HEK293 (cell line): ENCODE measurements around the gene MAML3.

Experiments
- CTCF ChIA-PET: fragments of 350-600 bp; formaldehyde crosslinking; extraction: SDS; loops from one replicate; lab custom pipeline; 2021; ENCODE audit warnings: antibody characterized with exemption; lab: Yijun Ruan, JAX
- POLR2A ChIA-PET: fragments of 300-600 bp; formaldehyde crosslinking; extraction: SDS; loops from one replicate; lab custom pipeline; 2020; ENCODE audit warnings: antibody characterized with exemption, inconsistent platforms; lab: Yijun Ruan, JAX
- H3K27ac ChIP-seq: fragments of 200-500 bp; sonication (Bioruptor generic); 2 replicates; pipeline ENCODE4 v1.5.1; 2014; ENCODE audit warnings: low read depth, low read length, control low read depth, inconsistent platforms; ENCODE audit errors: extremely low read depth
- H3K36me3 ChIP-seq, 2 experiments: fragments of 200-500 bp in 1 of 2; sonication (Bioruptor generic) in 1 of 2; 1 replicate in 1 of 2; 2 replicates in 1 of 2; pipeline ENCODE4 v1.5.1; 2014 to 2017; ENCODE audit warnings: inconsistent platforms in 2 of 2, low read length in 2 of 2; ENCODE audit not compliant: control insufficient read depth in 2 of 2, insufficient read depth in 1 of 2
- H3K4me1 ChIP-seq: fragments of 200-500 bp; sonication (Bioruptor generic); 2 replicates; pipeline ENCODE4 v1.5.1; 2014; ENCODE audit warnings: mild to moderate bottlenecking, low read length, inconsistent platforms; ENCODE audit not compliant: control insufficient read depth, insufficient read depth
- H3K4me3 ChIP-seq: 2 replicates; pipeline ENCODE4 v1.5.1; 2011; ENCODE audit warnings: low read depth, mild to moderate bottlenecking, control low read depth, low read length, moderate library complexity
- H3K9me3 ChIP-seq: fragments of 200-500 bp; sonication (Bioruptor generic); 2 replicates; pipeline ENCODE4 v1.5.1; 2014; ENCODE audit warnings: low read depth, low read length, inconsistent platforms; ENCODE audit not compliant: control insufficient read depth, insufficient read depth
- FEZF1 ChIP-seq: fragments of 450-650 bp; formaldehyde crosslinking; IDR thresholded peaks from 2 replicates; pipeline ENCODE4 v1.5.1; 2016; ENCODE audit warnings: missing biosample characterization, missing genetic modification characterization
- GLIS1 ChIP-seq: fragments of 450-650 bp; formaldehyde crosslinking; IDR thresholded peaks from 2 replicates; pipeline ENCODE4 v1.5.1; 2016; ENCODE audit warnings: missing biosample characterization, missing genetic modification characterization
- GLIS2 ChIP-seq: fragments of 450-650 bp; formaldehyde crosslinking; IDR thresholded peaks from 2 replicates; pipeline ENCODE4 v1.5.1; 2016; ENCODE audit warnings: missing biosample characterization, missing genetic modification characterization
- HOXC10 ChIP-seq: sonication (generic); formaldehyde crosslinking; IDR thresholded peaks from 2 replicates; pipeline ENCODE4 v1.8.1; 2023; ENCODE audit warnings: mild to moderate bottlenecking, missing genetic modification reagents
- IKZF3 ChIP-seq: fragments of 450-650 bp; IDR thresholded peaks from 2 replicates; pipeline ENCODE4 v1.5.0; 2018; ENCODE audit warnings: missing biosample characterization, mild to moderate bottlenecking, missing genetic modification characterization, moderate library complexity
- KLF10 ChIP-seq: fragments of 450-650 bp; IDR thresholded peaks from 2 replicates; pipeline ENCODE4 v1.5.1; 2018; ENCODE audit warnings: missing biosample characterization, mild to moderate bottlenecking, missing genetic modification characterization
- TCF7L2 ChIP-seq: IDR thresholded peaks from 2 replicates; pipeline ENCODE4 v1.6.1; 2011; ENCODE audit warnings: low read depth, mild to moderate bottlenecking, inconsistent platforms, low read length, moderate library complexity, borderline replicate concordance
- WT1 ChIP-seq: fragments of 450-650 bp; formaldehyde crosslinking; IDR thresholded peaks from 2 replicates; pipeline ENCODE4 v1.5.1; 2016; ENCODE audit warnings: missing biosample characterization, missing genetic modification characterization
- YY2 ChIP-seq: fragments of 450-650 bp; formaldehyde crosslinking; IDR thresholded peaks from 2 replicates; pipeline ENCODE4 v1.5.1; 2016; ENCODE audit warnings: missing biosample characterization, missing genetic modification characterization
- ZNF121 ChIP-seq: fragments of 450-650 bp; formaldehyde crosslinking; IDR thresholded peaks from 2 replicates; pipeline ENCODE4 v1.5.1; 2016; ENCODE audit warnings: missing biosample characterization, missing genetic modification characterization
- ZNF155 ChIP-seq: fragments of 450-650 bp; formaldehyde crosslinking; IDR thresholded peaks from 2 replicates; pipeline ENCODE4 v1.5.1; 2016; ENCODE audit warnings: missing biosample characterization, missing genetic modification characterization
- ZNF169 ChIP-seq: fragments of 450-650 bp; formaldehyde crosslinking; IDR thresholded peaks from 2 replicates; pipeline ENCODE4 v1.5.1; 2016; ENCODE audit warnings: missing biosample characterization, missing genetic modification characterization
- ZNF174 ChIP-seq: fragments of 450-650 bp; formaldehyde crosslinking; IDR thresholded peaks from 2 replicates; pipeline ENCODE4 v1.5.0; 2017; ENCODE audit warnings: missing biosample characterization, mild to moderate bottlenecking, missing genetic modification characterization
- ZNF274 ChIP-seq, 2 experiments: fragments of 200-500 bp in 1 of 2; fragments of 450-650 bp in 1 of 2; sonication (Bioruptor generic) in 1 of 2; formaldehyde crosslinking in 1 of 2; IDR thresholded peaks; 2 replicates each; pipeline versions ENCODE4 v1.5.1 to v1.6.1; 2014 to 2016; ENCODE audit warnings: borderline replicate concordance in 1 of 2, inconsistent platforms in 1 of 2, low read length in 1 of 2, missing biosample characterization in 1 of 2, missing genetic modification characterization in 1 of 2
- ZNF37A ChIP-seq: fragments of 450-650 bp; IDR thresholded peaks from 2 replicates; pipeline ENCODE4 v1.5.1; 2018; ENCODE audit warnings: missing biosample characterization, missing genetic modification characterization
- ZNF48 ChIP-seq: fragments of 450-650 bp; formaldehyde crosslinking; IDR thresholded peaks from 2 replicates; pipeline ENCODE4 v1.5.1; 2016; ENCODE audit warnings: missing biosample characterization, missing genetic modification characterization
- ZNF501 ChIP-seq: fragments of 450-650 bp; formaldehyde crosslinking; IDR thresholded peaks from 2 replicates; pipeline ENCODE4 v1.5.1; 2016; ENCODE audit warnings: missing biosample characterization, missing genetic modification characterization
- ZNF510 ChIP-seq: fragments of 450-650 bp; formaldehyde crosslinking; IDR thresholded peaks from 2 replicates; pipeline ENCODE4 v1.5.1; 2018; ENCODE audit warnings: mild to moderate bottlenecking, missing genetic modification characterization, missing biosample characterization; ENCODE audit not compliant: insufficient replicate concordance
- ZNF571 ChIP-seq: fragments of 450-650 bp; formaldehyde crosslinking; IDR thresholded peaks from 2 replicates; pipeline ENCODE4 v1.5.0; 2017; ENCODE audit warnings: missing biosample characterization, missing genetic modification characterization
- ZNF596 ChIP-seq: fragments of 450-650 bp; IDR thresholded peaks from 2 replicates; pipeline ENCODE4 v1.5.0; 2018; ENCODE audit warnings: missing biosample characterization, mild to moderate bottlenecking, missing genetic modification characterization, moderate library complexity
- ZNF624 ChIP-seq: fragments of 450-650 bp; formaldehyde crosslinking; IDR thresholded peaks from 2 replicates; pipeline ENCODE4 v1.5.1; 2017; ENCODE audit warnings: missing biosample characterization, missing genetic modification characterization
- ZNF658 ChIP-seq: fragments of 450-650 bp; formaldehyde crosslinking; IDR thresholded peaks from 2 replicates; pipeline ENCODE4; 2016; ENCODE audit warnings: missing biosample characterization, missing genetic modification characterization
- ZNF670 ChIP-seq: fragments of 450-650 bp; formaldehyde crosslinking; IDR thresholded peaks from 2 replicates; pipeline ENCODE4 v1.5.1; 2016; ENCODE audit warnings: missing biosample characterization, missing genetic modification characterization, low read depth
- ZSCAN16 ChIP-seq: fragments of 450-650 bp; formaldehyde crosslinking; IDR thresholded peaks from 2 replicates; pipeline ENCODE4 v1.5.1; 2016; ENCODE audit warnings: missing biosample characterization, missing genetic modification characterization
- ZXDB ChIP-seq: fragments of 450-650 bp; formaldehyde crosslinking; IDR thresholded peaks from 2 replicates; pipeline ENCODE4 v1.5.1; 2016; ENCODE audit warnings: missing biosample characterization, missing genetic modification characterization
- TF ChIP-seq, protein P1 (sequence below): fragments of 450-650 bp; formaldehyde crosslinking; IDR thresholded peaks from 2 replicates; pipeline ENCODE4 v1.5.1; 2016; ENCODE audit warnings: missing biosample characterization, missing genetic modification characterization
- TF ChIP-seq, protein P2 (sequence below): fragments of 450-650 bp; formaldehyde crosslinking; IDR thresholded peaks from 2 replicates; pipeline ENCODE4 v1.5.1; 2016; ENCODE audit warnings: missing biosample characterization, missing genetic modification characterization
- TF ChIP-seq, protein P3 (sequence below): fragments of 450-650 bp; formaldehyde crosslinking; IDR thresholded peaks from 2 replicates; pipeline ENCODE4 v1.5.1; 2017; ENCODE audit warnings: missing biosample characterization, missing genetic modification characterization

The MAML3 gene

DNA sequence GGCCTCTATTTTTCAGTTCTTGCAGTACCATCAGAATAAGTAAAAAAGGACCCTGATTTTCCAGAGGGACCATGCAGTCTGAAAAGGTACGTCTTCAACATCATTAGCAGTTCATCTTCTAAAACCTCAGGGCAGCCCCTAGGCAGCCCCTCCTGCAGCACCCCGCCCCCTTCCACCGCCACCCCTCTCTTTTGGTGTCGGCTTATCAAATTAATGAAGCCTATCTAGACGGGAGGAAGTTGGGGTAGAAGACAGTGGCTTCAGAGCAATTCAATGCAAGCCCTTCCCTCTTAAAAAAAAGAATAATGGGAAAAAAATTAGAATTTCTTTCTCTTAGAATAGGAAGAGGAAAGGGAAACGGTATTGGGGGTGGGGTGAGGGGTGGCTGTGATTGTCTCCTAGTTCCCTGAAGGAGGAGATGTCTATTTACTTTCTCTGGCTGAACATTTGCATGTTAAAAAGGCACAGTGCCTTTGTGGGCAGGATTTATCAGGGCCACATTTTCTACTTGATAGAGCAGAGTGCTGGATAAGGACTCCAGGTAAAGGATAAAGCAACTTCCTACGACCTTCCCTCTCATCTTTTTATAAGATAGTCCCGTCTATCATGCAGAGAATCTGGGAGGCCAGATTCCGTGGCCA lies 329.0 kb downstream of the MAML3 start:
- POLR2A ChIA-PET = no interaction called here
- Histone ChIP-seq H3K4me1 (no peaks in the 10 kb centered on the region), H3K9me3 (no peaks in the 10 kb centered on the region), H3K27ac (no peak overlapping the region), H3K4me3 (no peak overlapping the region)
- CTCF ChIA-PET = no interaction called here
- TF ChIP-seq TCF7L2 = no peak
- no peak for TF ChIP-seq ZXDB
- no peak for TF ChIP-seq ZNF510
- no peak for TF ChIP-seq ZNF169 (tag by site-specific recombination)
- TF ChIP-seq ZNF37A (tag by site-specific recombination) = no peak
- TF ChIP-seq ZNF48 = no peak
- TF ChIP-seq ZNF670 (tag by site-specific recombination) = no peak
- TF ChIP-seq, protein P1, sequence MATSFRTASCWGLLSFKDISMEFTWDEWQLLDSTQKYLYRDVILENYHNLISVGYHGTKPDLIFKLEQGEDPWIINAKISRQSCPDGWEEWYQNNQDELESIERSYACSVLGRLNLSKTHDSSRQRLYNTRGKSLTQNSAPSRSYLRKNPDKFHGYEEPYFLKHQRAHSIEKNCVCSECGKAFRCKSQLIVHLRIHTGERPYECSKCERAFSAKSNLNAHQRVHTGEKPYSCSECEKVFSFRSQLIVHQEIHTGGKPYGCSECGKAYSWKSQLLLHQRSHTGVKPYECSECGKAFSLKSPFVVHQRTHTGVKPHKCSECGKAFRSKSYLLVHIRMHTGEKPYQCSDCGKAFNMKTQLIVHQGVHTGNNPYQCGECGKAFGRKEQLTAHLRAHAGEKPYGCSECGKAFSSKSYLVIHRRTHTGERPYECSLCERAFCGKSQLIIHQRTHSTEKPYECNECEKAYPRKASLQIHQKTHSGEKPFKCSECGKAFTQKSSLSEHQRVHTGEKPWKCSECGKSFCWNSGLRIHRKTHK (tag by site-specific recombination) = no peak
- TF ChIP-seq, protein P2, sequence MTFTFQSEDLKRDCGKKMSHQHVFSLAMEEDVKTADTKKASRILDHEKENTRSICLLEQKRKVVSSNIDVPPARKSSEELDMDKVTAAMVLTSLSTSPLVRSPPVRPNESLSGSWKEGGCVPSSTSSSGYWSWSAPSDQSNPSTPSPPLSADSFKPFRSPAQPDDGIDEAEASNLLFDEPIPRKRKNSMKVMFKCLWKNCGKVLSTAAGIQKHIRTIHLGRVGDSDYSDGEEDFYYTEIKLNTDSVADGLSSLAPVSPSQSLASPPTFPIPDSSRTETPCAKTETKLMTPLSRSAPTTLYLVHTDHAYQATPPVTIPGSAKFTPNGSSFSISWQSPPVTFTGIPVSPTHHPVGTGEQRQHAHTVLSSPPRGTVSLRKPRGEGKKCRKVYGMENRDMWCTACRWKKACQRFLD (tag by site-specific recombination) = no peak
- TF ChIP-seq ZNF174 (tag by site-specific recombination) = no peak
- no peak for TF ChIP-seq ZNF274 (IDR thresholded peaks at IDR 0.05; ENCODE audit: low read length)
- TF ChIP-seq ZNF274 (tag by site-specific recombination; IDR thresholded peaks at IDR 0.05; ENCODE audit: borderline replicate concordance) = no peak
- TF ChIP-seq, all 188 proteins: peak for 0
- H3K36me3 ChIP-seq = no peaks in the 10 kb centered on the region

DNA sequence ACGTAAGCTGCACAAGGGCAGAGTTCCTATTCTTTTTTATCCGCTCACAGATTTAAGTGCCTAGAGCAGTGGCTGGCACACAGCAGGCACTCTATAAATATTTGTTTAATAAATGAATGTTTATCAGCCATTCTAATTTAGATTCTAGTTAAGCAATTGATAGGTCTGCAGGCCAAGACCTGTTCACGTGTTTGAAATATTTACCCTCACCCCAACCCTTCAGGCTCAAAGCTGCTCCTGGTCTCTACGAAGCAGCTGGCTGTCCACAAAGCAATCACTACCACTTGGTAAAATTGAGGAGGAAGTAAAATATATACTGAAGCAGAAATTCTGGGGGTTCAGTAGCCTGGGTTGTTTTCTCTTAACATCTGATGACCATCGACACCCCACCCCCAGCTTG lies 330.2 kb downstream of the MAML3 start:
- no peak overlapping the region for H3K4me3 ChIP-seq
- CTCF ChIA-PET = no interaction called here

DNA sequence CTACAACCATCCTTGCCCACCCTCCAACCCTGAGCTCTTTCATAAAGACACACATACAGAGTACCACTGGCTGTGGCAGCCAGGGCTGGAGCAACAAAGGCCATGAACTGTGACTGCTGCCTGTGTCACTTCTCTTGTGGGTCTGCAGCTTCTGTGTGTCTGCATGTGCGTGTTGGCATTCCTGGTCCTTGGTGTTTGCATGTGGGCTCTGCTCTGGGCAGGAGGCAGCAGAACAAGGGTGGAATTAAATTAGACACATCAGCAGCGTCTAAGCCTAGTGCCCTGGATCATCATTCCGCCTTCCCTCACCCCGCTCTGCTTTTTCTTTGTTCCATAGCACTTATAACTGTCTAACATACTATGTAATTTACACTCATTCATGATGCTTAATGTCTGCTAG lies 330.6 kb downstream of the MAML3 start:
- ChIA-PET CTCF (no interaction called here), POLR2A (no interaction called here)
- Histone ChIP-seq H3K4me1 (no peaks in the 10 kb centered on the region), H3K27ac (no peak overlapping the region), H3K9me3 (no peaks in the 10 kb centered on the region), H3K36me3 (no peaks in the 10 kb centered on the region), H3K4me3 (no peak overlapping the region)
- TF ChIP-seq ZNF624 (tag by site-specific recombination) (no peak), ZNF155 (tag by site-specific recombination) (no peak), HOXC10 (no peak), IKZF3 (tag by site-specific recombination) (no peak), WT1 (no peak), YY2 (tag by site-specific recombination) (no peak), ZNF596 (no peak), KLF10 (tag by site-specific recombination) (no peak), GLIS2 (tag by site-specific recombination) (no peak), ZNF571 (tag by site-specific recombination) (no peak), ZSCAN16 (tag by site-specific recombination) (no peak), ZNF121 (tag by site-specific recombination) (no peak), ZNF501 (tag by site-specific recombination) (no peak), GLIS1 (tag by site-specific recombination) (no peak)
- TF ChIP-seq, protein P3, sequence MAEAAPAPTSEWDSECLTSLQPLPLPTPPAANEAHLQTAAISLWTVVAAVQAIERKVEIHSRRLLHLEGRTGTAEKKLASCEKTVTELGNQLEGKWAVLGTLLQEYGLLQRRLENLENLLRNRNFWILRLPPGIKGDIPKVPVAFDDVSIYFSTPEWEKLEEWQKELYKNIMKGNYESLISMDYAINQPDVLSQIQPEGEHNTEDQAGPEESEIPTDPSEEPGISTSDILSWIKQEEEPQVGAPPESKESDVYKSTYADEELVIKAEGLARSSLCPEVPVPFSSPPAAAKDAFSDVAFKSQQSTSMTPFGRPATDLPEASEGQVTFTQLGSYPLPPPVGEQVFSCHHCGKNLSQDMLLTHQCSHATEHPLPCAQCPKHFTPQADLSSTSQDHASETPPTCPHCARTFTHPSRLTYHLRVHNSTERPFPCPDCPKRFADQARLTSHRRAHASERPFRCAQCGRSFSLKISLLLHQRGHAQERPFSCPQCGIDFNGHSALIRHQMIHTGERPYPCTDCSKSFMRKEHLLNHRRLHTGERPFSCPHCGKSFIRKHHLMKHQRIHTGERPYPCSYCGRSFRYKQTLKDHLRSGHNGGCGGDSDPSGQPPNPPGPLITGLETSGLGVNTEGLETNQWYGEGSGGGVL (tag by site-specific recombination) = no peak
- TF ChIP-seq, all 188 proteins: peak for 0

More for the DNA sequence above, 330.2 kb downstream of the MAML3 start:
- Histone ChIP-seq H3K27ac (no peak overlapping the region), H3K4me1 (no peaks in the 10 kb centered on the region)
- POLR2A ChIA-PET = no interaction called here
- TF ChIP-seq ZNF658 (tag by site-specific recombination) = no peak
- no peak for TF ChIP-seq FEZF1
- TF ChIP-seq, all 188 proteins: peak for 0
- Histone ChIP-seq H3K36me3 (no peaks in the 10 kb centered on the region), H3K9me3 (no peaks in the 10 kb centered on the region)
